AG09319 (cell line): ENCODE data around the gene ASH1L.
"Not testable (repeated sequence)": the region's sequence is repeated elsewhere in the genome, so short reads cannot be mapped to it uniquely, and the experiment has no call there.

Experiments used
- DNase-seq: peaks from one replicate; pipeline ENCODE4 v3.0.0-alpha.2; 2010; ENCODE audit warnings: low read depth; ENCODE audit errors: extremely low read depth
- TF ChIP-seq, protein P1 (sequence below): IDR thresholded peaks from 2 replicates; pipeline ENCODE4 v1.5.1; 2011; ENCODE audit warnings: low read depth, mild to moderate bottlenecking, inconsistent platforms, low read length, moderate library complexity

The ASH1L gene

GRCh38 chr1:155529109-155529508 is 33.5 kb downstream of the ASH1L start:
- TF ChIP-seq, protein P1, sequence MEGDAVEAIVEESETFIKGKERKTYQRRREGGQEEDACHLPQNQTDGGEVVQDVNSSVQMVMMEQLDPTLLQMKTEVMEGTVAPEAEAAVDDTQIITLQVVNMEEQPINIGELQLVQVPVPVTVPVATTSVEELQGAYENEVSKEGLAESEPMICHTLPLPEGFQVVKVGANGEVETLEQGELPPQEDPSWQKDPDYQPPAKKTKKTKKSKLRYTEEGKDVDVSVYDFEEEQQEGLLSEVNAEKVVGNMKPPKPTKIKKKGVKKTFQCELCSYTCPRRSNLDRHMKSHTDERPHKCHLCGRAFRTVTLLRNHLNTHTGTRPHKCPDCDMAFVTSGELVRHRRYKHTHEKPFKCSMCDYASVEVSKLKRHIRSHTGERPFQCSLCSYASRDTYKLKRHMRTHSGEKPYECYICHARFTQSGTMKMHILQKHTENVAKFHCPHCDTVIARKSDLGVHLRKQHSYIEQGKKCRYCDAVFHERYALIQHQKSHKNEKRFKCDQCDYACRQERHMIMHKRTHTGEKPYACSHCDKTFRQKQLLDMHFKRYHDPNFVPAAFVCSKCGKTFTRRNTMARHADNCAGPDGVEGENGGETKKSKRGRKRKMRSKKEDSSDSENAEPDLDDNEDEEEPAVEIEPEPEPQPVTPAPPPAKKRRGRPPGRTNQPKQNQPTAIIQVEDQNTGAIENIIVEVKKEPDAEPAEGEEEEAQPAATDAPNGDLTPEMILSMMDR = no peak
- DNase-seq = no peak

- DNase-seq = no peak
- TF ChIP-seq, protein P1 = no peak
Measured at GRCh38 chr1:155527677-155528076, 34.9 kb downstream of the ASH1L start.

DNA sequence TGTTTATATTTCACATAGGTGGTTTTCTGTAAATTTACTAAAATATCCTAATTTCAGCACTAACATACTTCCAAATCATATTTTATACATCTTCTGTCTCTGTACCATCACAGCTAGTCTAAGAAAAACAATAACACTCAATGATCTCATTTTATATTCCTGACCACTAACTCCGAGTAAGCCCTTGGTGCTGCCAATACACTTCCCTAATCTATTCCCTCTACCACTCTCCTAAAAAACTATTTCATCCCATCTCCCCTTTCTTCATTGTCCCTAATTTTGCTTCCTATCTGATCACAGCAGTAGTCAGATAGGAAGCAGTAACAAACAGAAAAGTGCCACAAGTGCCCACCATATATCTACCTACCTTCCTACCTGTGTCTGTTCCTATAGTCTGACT is 36.2 kb downstream of the ASH1L start:
- DNase-seq = no peak
- TF ChIP-seq, protein P1 = no peak

GRCh38 chr1:155522069-155522468 is 40.5 kb downstream of the ASH1L start:
- TF ChIP-seq, protein P1 = no peak
- no peak for DNase-seq

DNA sequence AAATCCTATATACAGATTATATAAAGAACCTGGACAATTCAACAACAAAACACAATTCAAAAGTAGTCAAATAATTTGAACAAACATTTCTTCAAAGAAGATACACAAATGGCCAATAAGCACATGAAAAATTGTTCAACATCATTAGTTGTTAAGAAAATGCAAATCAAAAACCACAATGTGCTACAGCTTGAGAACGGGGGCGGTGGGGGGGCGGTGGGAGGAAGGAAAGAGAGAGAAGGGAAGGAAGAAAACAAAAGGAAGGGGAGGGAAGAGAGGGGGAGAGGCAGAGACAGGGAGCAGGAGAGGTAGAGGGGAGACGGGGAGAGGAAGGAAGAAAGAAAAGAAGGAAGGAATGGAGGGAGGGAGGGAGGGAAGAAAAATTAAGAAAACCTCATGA is 44.1 kb downstream of the ASH1L start:
- no peak for DNase-seq
- TF ChIP-seq, protein P1 = no peak

- TF ChIP-seq, protein P1 = no peak
- no peak for DNase-seq
Measured at GRCh38 chr1:155514582-155515187, 47.9 kb downstream of the ASH1L start.

DNA sequence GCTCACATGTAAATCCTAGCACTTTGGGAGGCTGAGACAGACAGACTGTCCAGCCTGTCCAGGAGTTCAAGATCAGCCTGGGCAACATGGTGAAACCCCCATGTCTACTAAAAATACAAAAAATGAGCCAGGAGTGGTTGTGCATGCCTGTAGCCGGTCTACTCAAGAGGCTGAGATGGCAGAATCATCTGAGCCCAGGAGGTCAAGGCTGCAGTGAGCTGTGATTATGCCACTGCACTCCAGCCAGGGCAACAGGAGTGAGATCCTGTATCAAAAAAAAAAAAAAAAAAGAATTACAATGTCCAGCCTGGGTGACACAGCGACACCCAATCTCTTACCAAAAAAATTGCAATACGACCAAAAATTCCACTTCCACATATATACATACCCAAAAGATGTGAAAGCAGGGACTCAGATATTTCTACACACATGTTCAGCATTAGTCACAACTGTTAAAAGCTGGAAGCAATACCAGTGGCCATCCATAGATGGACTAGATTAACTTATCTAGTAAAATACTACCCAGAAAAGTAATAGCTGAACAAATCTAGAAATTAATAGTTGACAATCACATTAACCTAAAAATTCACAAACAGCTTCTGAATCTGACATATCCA is 49.2 kb downstream of the ASH1L start:
- TF ChIP-seq, protein P1 = no peak; the same call in 1 of the 2 replicates
- peak; percentile 32 for DNase-seq

- DNase-seq = not testable (repeated sequence)
Measured at GRCh38 chr1:155511385-155511784, 51.2 kb downstream of the ASH1L start.
